ENCODE measurements around the gene CACNA1B.

The CACNA1B gene

GRCh38 chr9:138009016-138009802 lies 131.6 kb downstream of the CACNA1B start:
- Histone ChIP-seq H3K27ac (no peak overlapping the region), H3K36me3 (no peaks in the 10 kb centered on the region), H3K27me3 (ENCODE audit: insufficient read depth, low read depth, severe bottlenecking) (no peaks in the 10 kb centered on the region), H3K4me3 (ENCODE audit: low read depth, low read length) (no peak overlapping the region), H3K9me3 (ENCODE audit: severe bottlenecking) (no peaks in the 10 kb centered on the region)
- no peak for TF ChIP-seq CTCF (IDR thresholded peaks at IDR 0.05; ENCODE audit: low read depth, low read length)
- no peak for DNase-seq

DNA sequence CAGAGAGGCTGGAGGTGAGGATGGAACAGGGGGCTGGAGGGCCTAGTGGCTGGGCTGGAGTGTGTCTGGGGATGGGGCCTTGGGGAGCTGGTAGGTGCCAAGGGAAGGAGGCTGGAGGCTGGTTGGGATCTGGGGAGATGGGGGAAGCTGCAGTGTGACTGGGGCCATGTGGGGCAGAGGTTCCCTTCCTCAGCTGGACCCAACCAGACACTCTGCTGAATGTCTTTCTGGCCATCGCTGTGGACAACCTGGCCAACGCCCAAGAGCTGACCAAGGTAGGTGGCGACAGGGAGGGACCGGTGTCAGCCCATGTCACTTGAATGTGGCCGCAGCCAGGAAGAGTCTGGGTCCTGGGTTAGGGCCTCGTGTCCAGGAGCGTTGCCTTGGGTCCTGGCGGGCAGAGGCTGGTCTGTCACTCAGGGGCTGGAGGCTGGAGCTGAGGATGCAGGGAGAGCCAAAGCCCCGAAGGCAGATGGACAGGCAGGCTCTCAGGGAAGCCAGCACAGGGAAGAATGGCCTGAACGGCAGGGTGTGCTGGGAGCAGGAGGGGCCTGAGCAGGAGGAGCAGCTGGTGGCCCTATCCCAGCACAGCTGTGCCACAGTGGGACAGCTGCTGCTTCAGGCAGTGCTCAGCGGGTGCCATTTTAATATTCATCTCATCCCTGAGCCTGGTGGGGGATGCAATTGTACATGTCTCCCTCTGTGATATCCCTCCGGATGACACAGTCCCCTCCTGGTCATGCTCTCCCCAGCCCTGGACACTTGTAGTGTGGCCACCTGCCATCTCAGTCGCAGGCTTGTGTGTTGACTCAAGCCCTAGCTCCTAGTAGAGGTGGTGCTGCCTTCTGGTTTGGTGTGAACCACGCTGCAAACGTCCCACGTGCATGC lies 132.5 kb downstream of the CACNA1B start:
- no peaks in the 10 kb centered on the region for H3K9me3 ChIP-seq (ENCODE audit: severe bottlenecking)
- DNase-seq, result no peak

DNA sequence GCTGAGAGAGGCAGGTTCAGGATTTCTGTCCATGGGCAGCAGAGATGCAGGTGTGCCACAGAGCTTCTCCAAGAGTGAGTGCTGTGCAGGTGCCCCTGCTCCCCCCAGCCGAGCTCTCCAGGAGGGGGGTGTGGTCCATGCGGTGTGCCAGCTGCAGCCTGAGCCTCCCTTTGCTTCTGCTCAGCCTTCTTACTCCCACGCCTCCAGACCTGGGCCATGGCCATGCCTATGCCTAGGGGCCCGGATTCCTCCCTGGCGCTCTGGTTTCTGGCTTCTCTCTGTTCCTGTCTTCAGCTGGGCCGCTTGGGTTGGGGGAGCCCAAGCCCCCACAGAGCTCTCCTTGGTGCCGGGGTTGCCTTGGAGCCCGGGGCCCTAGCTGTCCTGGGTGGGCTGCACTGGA lies 133.3 kb downstream of the CACNA1B start:
- H3K27me3 ChIP-seq (ENCODE audit: insufficient read depth, low read depth, severe bottlenecking), result no peaks in the 10 kb centered on the region
- no peak for DNase-seq
- peaks cover under 1% of the 10 kb centered on the region; the same call in 1 of the 2 replicates for H3K36me3 ChIP-seq
- no peak for TF ChIP-seq CTCF (IDR thresholded peaks at IDR 0.05; ENCODE audit: low read depth, low read length)
- H3K27ac ChIP-seq, result no peak overlapping the region
- H3K4me3 ChIP-seq (ENCODE audit: low read depth, low read length), result no peak overlapping the region
- H3K9me3 ChIP-seq (ENCODE audit: severe bottlenecking), result no peaks in the 10 kb centered on the region

More for the DNA sequence above, 132.5 kb downstream of the CACNA1B start:
- Histone ChIP-seq H3K27me3 (ENCODE audit: insufficient read depth, low read depth, severe bottlenecking) (no peaks in the 10 kb centered on the region), H3K4me3 (ENCODE audit: low read depth, low read length) (no peak overlapping the region), H3K27ac (no peak overlapping the region), H3K36me3 (no peaks in the 10 kb centered on the region)
- no peak for TF ChIP-seq CTCF (IDR thresholded peaks at IDR 0.05; ENCODE audit: low read depth, low read length)

DNA sequence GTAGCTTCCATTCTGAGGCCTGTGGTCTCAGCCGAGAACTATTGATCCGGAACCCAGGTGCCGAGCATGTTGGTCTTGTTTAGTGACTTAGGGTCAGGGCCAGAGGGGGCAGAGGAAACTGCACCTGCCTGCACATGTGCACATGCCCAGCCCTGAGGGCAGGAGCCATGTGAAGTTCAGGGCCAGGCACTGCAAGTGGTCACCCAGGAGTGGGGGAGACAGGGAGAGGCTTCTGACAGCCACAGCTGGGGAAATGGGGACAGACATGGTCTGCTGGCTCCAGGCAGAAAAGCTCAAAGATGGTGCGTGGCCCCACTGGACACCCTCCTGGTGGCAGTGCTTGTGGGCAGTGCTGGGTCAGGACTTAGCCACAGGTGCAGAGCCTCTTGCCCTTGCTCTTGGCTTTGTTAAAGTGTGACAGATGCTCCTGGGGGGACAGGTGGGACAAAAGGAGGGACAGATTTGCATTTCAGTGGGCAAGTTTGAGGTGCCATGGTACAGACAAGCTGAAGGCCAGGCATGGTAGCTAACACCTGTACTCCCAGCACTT lies 134.4 kb downstream of the CACNA1B start:
- H3K27me3 ChIP-seq (ENCODE audit: insufficient read depth, low read depth, severe bottlenecking), result no peaks in the 10 kb centered on the region
- DNase-seq, result no peak
- H3K4me3 ChIP-seq (ENCODE audit: low read depth, low read length), result no peak overlapping the region
- peaks cover 3% of the 10 kb centered on the region; the same call in 1 of the 2 replicates for H3K36me3 ChIP-seq
- no peaks in the 10 kb centered on the region for H3K9me3 ChIP-seq (ENCODE audit: severe bottlenecking)
- no peak overlapping the region for H3K27ac ChIP-seq
- TF ChIP-seq CTCF (IDR thresholded peaks at IDR 0.05; ENCODE audit: low read depth, low read length), result no peak

DNA sequence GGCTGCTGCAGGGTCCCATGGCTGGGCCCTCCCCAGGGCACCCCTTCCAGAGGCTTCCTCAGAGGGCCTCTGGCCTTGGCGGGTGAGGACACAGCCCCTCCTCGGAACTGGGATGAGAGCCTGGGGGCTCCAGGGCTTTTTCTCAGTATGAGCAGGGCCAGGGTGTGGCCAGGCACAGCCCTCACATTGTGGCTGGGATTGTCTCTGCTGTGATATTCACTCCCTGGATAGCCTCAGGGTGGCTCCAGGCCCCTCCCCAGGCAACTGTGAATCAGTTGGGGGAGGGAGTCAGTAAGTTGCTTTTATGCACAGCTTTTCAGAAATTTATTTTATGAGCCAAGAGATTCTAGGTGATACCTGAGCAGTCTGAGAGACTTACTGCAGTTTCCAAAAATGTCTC lies 135.7 kb downstream of the CACNA1B start:
- no peak overlapping the region for H3K27ac ChIP-seq
- TF ChIP-seq CTCF (IDR thresholded peaks at IDR 0.05; ENCODE audit: low read depth, low read length), result no peak
- DNase-seq, result no peak
- H3K36me3 ChIP-seq, result peaks cover 3% of the 10 kb centered on the region; the same call in 1 of the 2 replicates
- no peak overlapping the region for H3K4me3 ChIP-seq (ENCODE audit: low read depth, low read length)
- no peaks in the 10 kb centered on the region for H3K27me3 ChIP-seq (ENCODE audit: insufficient read depth, low read depth, severe bottlenecking)
- no peaks in the 10 kb centered on the region for H3K9me3 ChIP-seq (ENCODE audit: severe bottlenecking)
